ENCODE data around the gene CENPT. TPM values are rescaled to one million over a fixed set of nuclear protein-coding genes. Genes with fewer than 3 reads are reported as not detected.

CENPT gene
- total and polyA plus RNA-seq, 2 of the 13 experiments (the other 11 are each of a cell fraction or from before 2014, with no cell fraction given), result 40.9 to 43.3 TPM

- TF ChIP-seq, protein P1, sequence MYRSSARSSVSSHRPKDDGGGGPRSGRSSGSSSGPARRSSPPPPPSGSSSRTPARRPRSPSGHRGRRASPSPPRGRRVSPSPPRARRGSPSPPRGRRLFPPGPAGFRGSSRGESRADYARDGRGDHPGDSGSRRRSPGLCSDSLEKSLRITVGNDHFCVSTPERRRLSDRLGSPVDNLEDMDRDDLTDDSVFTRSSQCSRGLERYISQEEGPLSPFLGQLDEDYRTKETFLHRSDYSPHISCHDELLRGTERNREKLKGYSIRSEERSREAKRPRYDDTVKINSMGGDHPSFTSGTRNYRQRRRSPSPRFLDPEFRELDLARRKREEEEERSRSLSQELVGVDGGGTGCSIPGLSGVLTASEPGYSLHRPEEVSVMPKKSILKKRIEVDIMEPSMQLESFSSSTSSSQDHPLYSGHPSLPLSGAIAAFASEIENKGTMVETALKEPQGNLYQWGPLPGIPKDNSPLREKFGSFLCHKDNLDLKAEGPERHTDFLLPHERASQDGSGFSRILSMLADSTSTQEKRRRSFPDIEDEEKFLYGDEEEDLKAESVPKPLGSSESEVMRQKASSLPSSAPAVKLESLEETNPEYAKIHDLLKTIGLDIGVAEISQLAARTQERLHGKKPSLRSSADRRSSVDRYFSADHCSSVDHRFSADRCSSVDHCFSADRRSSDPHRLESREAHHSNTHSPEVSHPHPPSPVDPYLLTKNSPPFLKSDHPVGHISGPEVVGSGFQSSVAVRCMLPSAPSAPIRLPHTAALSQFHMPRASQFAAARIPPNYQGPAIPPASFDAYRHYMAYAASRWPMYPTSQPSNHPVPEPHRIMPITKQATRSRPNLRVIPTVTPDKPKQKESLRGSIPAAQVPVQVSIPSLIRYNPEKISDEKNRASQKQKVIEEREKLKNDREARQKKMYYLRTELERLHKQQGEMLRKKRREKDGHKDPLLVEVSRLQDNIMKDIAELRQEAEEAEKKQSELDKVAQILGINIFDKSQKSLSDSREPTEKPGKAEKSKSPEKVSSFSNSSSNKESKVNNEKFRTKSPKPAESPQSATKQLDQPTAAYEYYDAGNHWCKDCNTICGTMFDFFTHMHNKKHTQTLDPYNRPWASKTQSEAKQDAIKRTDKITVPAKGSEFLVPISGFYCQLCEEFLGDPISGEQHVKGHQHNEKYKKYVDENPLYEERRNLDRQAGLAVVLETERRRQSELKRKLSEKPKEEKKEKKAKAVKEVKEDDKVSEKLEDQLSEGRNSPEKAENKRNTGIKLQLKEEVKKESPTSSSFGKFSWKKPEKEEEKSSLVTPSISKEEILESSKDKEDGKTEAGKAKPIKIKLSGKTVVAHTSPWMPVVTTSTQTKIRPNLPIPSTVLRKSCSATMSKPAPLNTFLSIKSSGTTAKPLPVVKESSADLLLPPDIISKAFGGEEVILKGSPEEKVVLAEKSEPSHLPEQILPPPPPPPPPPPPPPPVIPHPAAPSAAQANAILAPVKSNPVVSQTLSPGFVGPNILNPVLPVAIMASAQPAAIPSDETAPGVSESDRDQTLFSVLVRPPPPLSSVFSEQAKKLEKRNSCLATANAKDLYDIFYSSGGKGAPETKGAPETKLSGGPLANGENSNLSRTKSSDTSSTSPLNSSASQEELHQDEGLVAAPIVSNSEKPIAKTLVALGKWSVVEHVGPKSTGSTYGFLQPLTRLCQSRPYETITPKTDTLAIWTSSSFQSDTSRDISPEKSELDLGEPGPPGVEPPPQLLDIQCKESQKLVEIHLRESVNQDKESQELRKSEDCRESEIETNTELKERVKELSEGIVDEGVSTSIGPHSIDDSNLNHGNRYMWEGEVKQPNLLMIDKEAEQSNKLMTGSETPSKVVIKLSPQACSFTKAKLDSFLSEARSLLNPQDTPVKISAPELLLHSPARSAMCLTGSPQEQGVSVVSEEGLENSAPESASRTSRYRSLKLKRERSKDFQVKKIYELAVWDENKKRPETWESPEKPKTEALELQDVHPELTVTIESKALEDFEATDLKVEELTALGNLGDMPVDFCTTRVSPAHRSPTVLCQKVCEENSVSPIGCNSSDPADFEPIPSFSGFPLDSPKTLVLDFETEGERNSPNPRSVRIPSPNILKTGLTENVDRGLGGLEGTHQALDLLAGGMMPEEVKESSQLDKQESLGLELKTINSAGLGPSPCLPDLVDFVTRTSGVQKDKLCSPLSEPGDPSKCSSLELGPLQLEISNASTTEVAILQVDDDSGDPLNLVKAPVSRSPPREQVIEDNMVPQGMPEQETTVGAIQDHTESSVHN (CRISPR knock-in tag; IDR thresholded peaks at IDR 0.05), result no peak
- peak; percentile 34; the same call in 1 of the 2 replicates for TF ChIP-seq GATAD2A (CRISPR knock-in tag; IDR thresholded peaks at IDR 0.05)
- TF ChIP-seq SKI (IDR thresholded peaks at IDR 0.05; ENCODE audit: partially characterized antibody), result no peak
- TF ChIP-seq, protein P2, sequence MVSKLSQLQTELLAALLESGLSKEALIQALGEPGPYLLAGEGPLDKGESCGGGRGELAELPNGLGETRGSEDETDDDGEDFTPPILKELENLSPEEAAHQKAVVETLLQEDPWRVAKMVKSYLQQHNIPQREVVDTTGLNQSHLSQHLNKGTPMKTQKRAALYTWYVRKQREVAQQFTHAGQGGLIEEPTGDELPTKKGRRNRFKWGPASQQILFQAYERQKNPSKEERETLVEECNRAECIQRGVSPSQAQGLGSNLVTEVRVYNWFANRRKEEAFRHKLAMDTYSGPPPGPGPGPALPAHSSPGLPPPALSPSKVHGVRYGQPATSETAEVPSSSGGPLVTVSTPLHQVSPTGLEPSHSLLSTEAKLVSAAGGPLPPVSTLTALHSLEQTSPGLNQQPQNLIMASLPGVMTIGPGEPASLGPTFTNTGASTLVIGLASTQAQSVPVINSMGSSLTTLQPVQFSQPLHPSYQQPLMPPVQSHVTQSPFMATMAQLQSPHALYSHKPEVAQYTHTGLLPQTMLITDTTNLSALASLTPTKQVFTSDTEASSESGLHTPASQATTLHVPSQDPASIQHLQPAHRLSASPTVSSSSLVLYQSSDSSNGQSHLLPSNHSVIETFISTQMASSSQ (IDR thresholded peaks at IDR 0.05; ENCODE audit: low read depth), result no peak
- TF ChIP-seq, protein P2 (CRISPR knock-in tag; IDR thresholded peaks at IDR 0.05; ENCODE audit: borderline replicate concordance), result 0 out of 2 replicates have a peak, but pooled peaks have one; percentile 25
- no peak for TF ChIP-seq CBX1 (IDR thresholded peaks at IDR 0.05; ENCODE audit: low read depth)
- TF ChIP-seq, protein P3, sequence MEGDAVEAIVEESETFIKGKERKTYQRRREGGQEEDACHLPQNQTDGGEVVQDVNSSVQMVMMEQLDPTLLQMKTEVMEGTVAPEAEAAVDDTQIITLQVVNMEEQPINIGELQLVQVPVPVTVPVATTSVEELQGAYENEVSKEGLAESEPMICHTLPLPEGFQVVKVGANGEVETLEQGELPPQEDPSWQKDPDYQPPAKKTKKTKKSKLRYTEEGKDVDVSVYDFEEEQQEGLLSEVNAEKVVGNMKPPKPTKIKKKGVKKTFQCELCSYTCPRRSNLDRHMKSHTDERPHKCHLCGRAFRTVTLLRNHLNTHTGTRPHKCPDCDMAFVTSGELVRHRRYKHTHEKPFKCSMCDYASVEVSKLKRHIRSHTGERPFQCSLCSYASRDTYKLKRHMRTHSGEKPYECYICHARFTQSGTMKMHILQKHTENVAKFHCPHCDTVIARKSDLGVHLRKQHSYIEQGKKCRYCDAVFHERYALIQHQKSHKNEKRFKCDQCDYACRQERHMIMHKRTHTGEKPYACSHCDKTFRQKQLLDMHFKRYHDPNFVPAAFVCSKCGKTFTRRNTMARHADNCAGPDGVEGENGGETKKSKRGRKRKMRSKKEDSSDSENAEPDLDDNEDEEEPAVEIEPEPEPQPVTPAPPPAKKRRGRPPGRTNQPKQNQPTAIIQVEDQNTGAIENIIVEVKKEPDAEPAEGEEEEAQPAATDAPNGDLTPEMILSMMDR (CRISPR knock-in tag; IDR thresholded peaks at IDR 0.05), result peak; percentile 96
- TF ChIP-seq MNT (IDR thresholded peaks at IDR 0.05), result peak; percentile 28; the same call in 1 of the 2 replicates
- TF ChIP-seq SP1 (IDR thresholded peaks at IDR 0.05), result no peak
- TF ChIP-seq SP1 (CRISPR knock-in tag; IDR thresholded peaks at IDR 0.05), result 0 out of 2 replicates have a peak, but pooled peaks have one; percentile 12
- peak; percentile 48 for TF ChIP-seq GABPB1 (CRISPR knock-in tag; IDR thresholded peaks at IDR 0.05)
- TF ChIP-seq SMAD3 (CRISPR knock-in tag; IDR thresholded peaks at IDR 0.05), result no peak
- no peak for TF ChIP-seq ZFP82 (CRISPR knock-in tag; IDR thresholded peaks at IDR 0.05; ENCODE audit: borderline replicate concordance)
- no peak for TF ChIP-seq ZNF354B (CRISPR knock-in tag; IDR thresholded peaks at IDR 0.05)
- TF ChIP-seq RAD21 (CRISPR knock-in tag; IDR thresholded peaks at IDR 0.05), result peak; percentile 96
Measured at GRCh38 chr16:67883872-67884261, 36.4 kb upstream of the CENPT start (continued).
